ENCODE results near the gene KRT78.
"Not testable (repeated sequence)": the region's sequence is repeated elsewhere in the genome, so short reads cannot be mapped to it uniquely, and the experiment has no call there.

The KRT78 gene

GRCh38 chr12:52809166-52809565 is 39.6 kb downstream of the KRT78 start:
- DNase-seq: no peak

GRCh38 chr12:52808573-52809160 is 40.1 kb downstream of the KRT78 start:
- no peak for DNase-seq

GRCh38 chr12:52807544-52808470 is 41.0 kb downstream of the KRT78 start:
- DNase-seq: no peak

- DNase-seq: no peak
These were observed 41.8 kb downstream of the KRT78 start for GRCh38 chr12:52806821-52807543.

- no peak for DNase-seq
These were observed 42.5 kb downstream of the KRT78 start for GRCh38 chr12:52806169-52806811.

- no peak for DNase-seq
These were observed 43.1 kb downstream of the KRT78 start for GRCh38 chr12:52805739-52806138.

DNA sequence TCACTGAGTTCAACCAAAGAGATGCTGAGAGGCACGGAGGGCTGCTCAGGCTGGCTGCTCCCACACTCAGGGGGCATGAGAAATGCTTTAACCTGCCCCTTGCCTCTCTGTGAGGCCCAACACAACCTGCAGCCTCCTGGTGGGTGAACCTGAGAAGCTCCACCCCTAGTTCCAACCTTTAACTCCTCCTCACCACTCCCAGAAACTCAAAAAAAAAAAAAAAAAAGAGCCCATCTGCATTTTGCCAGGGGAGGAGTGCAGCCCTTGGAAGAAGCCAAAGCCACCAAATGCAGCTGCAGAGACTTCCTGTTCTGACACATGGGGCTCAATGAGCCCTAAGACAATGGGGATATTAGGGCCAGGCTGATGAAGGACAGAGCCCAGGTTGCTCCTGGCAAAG is 43.8 kb downstream of the KRT78 start:
- no peak for DNase-seq

- no peak for DNase-seq
These were observed 46.4 kb downstream of the KRT78 start for GRCh38 chr12:52802442-52802841.

DNA sequence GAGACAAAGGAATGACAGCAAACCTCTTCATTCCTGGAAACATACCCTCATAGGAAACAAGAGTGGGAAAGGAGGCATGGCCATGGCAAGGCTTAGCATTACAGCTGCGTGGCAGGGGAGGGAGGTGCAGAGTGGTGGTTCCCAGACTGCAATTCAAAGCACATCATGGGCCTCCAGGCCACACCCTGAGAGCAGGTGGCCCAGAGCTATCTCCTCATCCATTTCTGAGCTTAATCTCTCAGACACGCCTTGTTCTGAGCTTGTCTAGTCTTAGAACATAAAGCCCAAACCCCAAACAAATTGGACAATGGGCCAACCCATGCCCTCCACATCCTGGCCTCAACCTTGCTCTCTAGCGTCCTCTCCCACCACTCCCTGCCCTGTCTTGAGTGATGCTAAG is 47.0 kb downstream of the KRT78 start:
- DNase-seq: no peak

DNA sequence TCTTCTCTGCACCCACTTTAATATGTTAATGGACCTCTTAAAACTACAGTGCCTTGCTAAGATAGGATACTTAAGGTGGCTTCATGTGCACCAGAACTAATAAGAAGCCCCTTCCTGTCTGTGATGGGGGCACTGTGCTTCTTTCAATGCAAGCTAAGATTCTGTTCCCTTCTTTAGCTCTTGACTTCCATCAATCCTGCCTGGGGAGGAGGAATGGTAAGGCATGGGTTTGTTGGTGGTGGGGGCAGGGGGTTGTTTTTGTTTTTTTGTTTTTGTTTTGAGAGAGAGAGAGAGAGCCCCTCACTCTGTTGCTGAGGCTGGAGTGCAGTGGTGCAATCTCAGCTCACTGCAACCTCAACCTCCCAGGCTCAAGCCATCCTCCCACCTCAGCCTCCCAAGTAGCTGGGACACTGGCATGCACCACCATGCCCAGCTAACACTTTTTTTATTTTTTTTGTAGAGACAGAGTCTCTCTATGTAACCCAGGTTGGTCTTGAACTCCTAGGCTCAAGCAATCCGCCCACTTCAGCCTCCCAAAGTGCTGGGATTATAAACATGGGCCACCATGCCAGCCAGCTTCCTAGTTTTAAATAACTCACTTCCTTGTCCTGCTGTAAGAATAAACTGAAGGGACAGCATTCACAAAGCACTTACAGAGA is 48.4 kb downstream of the KRT78 start:
- DNase-seq: no peak

DNA sequence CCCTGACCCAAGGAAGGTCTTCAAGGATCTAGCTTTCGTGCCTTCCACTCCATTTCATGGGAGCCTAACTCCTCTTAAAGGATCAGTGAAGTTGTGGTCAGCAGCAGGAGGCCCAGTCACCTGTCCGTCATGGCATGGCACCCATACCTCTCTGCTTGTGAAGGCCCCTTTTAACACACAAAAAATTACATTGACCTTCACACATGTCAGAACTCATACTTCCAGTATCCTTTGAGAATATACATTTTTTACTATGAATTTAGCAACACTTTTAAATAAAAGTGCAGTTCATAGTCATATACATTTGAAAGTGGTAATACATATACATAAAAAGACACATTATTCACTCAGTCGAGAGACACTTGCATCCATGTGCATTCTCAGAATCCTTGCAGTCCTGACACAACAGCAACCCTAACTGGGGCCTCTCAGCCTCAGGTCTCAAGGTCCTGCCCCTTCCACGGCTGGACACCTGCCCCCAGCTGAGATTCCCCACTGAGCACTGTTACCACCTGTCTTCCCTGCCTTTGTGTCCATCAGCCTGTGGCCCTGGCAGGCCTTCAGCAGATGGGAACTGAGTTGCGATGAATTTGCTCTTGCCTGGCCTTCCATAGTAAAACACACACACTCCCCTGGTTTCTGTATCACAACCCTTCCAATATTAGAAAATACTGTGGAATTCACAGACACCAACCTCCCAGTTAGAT is 49.1 kb downstream of the KRT78 start:
- DNase-seq: no peak

DNA sequence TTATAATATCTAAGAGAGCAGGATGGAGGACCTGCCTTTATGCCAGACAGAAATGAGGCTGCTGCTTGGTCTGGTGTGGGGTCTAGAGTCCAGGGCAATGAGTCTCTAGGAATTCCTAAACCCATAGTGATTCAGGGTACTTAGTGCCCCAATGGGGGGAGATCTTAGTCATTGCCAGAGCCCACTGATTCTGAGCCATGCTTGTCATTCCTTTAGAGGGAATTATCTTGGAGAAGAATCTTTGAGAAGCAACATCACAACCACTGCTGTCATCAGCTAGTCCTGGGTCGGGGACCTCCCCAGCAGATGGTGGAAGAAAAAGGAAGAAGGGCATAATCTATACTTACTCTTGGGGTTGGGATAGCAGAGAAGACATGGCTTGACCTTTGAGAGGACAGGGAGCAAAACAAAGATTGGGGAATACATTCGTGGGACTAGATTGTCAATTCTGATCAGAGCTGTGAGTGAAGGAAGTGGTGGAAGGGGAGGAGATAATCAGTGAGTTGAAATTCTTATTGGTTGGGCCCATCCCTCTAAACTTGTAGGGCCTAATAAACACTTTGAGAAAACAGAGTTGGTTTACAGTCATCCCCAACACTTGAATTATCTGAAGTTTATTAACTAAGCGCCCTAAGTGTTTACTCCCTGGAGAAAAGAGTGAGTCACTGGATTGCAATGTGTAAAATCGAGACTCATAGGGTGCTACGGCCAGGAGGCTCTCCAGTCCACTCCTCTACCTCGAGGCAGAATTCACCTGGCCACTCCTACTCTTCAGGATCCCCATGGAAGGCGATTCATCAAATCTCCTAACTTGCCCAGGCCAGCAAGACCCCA is 49.9 kb downstream of the KRT78 start:
- DNase-seq: no peak

GRCh38 chr12:52798003-52798670 is 50.7 kb downstream of the KRT78 start:
- no peak for DNase-seq

DNA sequence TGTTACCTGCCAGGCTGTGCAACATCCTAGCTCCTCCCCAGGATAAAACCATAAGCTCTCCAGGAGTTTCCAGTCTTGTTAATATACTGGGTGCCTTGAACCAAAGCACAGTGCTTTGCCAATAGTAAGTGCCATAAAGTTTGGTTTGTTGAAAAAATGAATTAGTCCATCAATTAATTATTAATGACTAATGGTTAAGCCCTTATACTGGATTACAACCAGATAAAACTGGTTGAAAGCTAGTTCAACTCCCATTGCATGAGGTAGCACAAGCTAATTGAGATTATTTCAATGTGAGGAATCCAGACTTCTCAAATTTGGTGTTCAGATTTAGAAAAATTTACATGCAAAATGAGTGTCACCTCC is 51.3 kb downstream of the KRT78 start:
- no peak for DNase-seq

DNA sequence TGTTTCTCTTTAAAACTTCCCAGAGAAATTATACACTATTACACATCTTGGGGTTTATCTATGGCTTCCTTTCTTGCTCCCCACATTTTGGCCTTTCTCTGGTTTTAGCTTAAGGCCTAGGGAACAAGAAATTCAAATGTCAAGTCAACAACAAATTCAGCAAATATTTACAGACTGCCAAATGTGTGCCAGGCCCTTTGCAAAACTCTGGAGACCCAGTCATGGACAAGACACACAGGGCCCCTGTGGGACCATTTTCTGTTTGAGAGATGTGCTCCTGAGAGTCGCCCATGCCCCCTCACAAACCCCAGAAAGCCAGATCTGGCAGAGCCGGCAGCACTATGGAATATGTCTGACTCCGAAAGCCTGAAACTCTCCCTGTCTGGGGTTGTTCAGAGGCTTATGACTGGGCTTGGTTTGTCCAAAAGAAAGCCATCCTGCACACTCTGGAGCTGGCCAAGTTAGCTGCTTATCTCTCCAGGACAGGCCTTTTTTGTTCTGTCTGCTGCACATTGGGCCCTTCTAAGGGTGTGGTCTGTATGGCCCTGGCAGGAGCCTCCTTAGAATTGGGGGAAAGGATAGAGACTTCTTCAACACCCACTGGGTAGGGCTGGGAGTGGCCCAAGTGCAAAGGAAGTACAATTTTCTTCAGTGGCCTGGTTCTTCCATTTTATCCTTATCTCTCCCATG is 51.8 kb downstream of the KRT78 start:
- no peak for DNase-seq

DNA sequence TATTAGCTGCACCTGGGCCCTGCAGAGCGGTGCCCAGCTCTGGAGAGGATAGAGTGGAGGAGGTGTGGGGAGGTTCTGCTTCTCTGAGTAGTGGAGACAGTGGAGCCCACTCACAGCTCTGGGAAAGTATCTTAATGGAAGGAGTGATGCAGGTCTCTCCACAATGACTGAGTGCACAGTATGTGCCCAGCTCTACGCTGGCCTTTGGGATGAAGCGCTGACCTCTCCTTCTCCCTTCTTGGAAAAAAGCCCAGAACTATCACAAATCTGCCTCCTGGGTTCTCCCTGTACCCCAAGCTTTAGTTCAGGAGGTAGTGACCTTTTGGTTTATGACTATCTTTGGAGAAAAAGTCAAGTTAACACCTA is 52.4 kb downstream of the KRT78 start:
- DNase-seq: no peak

- DNase-seq: no peak
These were observed 52.9 kb downstream of the KRT78 start, which contains the start of gene KRT3 for GRCh38 chr12:52795694-52796428. Gene KRT3, minus strand, starts transcription at chr12:52796117. Its CDS starts 75 bp downstream, at chr12:52796042.

GRCh38 chr12:52795332-52795674 is 53.5 kb downstream of the KRT78 start:
- not testable (repeated sequence) for DNase-seq
